Activated T-cell treated with anti-CD3 and anti-CD28 coated beads, Interleukin-2, amount 50 U/mL, for 1 hour (primary cell): ENCODE measurements around the gene TYROBP.
"Not testable (repeated sequence)": the region's sequence is repeated elsewhere in the genome, so short reads cannot be mapped to it uniquely, and the experiment has no call there.

Experiments
- DNase-seq: peaks from one replicate; pipeline ENCODE4 v3.0.0-alpha.2; 2020

Gene TYROBP

GRCh38 chr19:35908010-35908441, at the start of gene TYROBP:
Gene TYROBP, minus strand, starts transcription at chr19:35908295. Its CDS starts 67 bp downstream, at chr19:35908228.
- DNase-seq: no peak

- not testable (repeated sequence) for DNase-seq
Measured at GRCh38 chr19:35957411-35957810, 49.3 kb upstream of the TYROBP start.

- no peak for DNase-seq
Measured at GRCh38 chr19:35955881-35956634, 48.0 kb upstream of the TYROBP start.

- no peak for DNase-seq
Measured at GRCh38 chr19:35949131-35949530, 41.0 kb upstream of the TYROBP start.

- no peak for DNase-seq
Measured at GRCh38 chr19:35946203-35946602, 38.1 kb upstream of the TYROBP start.

- DNase-seq: no peak
Measured at GRCh38 chr19:35945121-35945790, 37.2 kb upstream of the TYROBP start.

GRCh38 chr19:35944556-35944955, 36.5 kb upstream of the TYROBP start:
- no peak for DNase-seq

GRCh38 chr19:35943321-35944301, 35.5 kb upstream of the TYROBP start:
- no peak for DNase-seq

- no peak for DNase-seq
Measured at GRCh38 chr19:35942235-35942634, 34.1 kb upstream of the TYROBP start.

- no peak for DNase-seq
Measured at GRCh38 chr19:35940839-35941238, 32.7 kb upstream of the TYROBP start.

- no peak for DNase-seq
Measured at GRCh38 chr19:35940078-35940775, 32.1 kb upstream of the TYROBP start.

- no peak for DNase-seq
Measured at GRCh38 chr19:35939307-35940077, 31.4 kb upstream of the TYROBP start.

- no peak for DNase-seq
Measured at GRCh38 chr19:35938282-35939224, 30.5 kb upstream of the TYROBP start.

- DNase-seq: no peak
Measured at GRCh38 chr19:35937345-35938281, 29.5 kb upstream of the TYROBP start.

GRCh38 chr19:35936738-35937268, 28.7 kb upstream of the TYROBP start:
- DNase-seq: no peak

- DNase-seq: peak; percentile 64
Measured at GRCh38 chr19:35935911-35936737, 28.0 kb upstream of the TYROBP start, which contains the start of gene LRFN3. Gene LRFN3, plus strand, starts transcription at chr19:35936374. Its CDS starts 3,052 bp downstream, at chr19:35939426.

GRCh38 chr19:35932291-35932936, 24.3 kb upstream of the TYROBP start:
- DNase-seq: no peak

GRCh38 chr19:35931874-35932202, 23.7 kb upstream of the TYROBP start:
- no peak for DNase-seq
